ENCODE results near the gene CD86. TPM values are rescaled to one million over a fixed set of nuclear protein-coding genes. Genes with fewer than 3 reads are reported as not detected.
"Not testable (repeated sequence)": the region's sequence is repeated elsewhere in the genome, so short reads cannot be mapped to it uniquely, and the experiment has no call there.

CD86 gene
- polyA plus RNA-seq, 2 of the 4 experiments (the other 2 are of a cell fraction) = 0.12 TPM; not detected in 1

- H3K27ac ChIP-seq, POLR2A ChIA-PET: not testable (repeated sequence)
These were observed 7.4 kb upstream of the CD86 start for GRCh38 chr3:122047773-122048172.

DNA sequence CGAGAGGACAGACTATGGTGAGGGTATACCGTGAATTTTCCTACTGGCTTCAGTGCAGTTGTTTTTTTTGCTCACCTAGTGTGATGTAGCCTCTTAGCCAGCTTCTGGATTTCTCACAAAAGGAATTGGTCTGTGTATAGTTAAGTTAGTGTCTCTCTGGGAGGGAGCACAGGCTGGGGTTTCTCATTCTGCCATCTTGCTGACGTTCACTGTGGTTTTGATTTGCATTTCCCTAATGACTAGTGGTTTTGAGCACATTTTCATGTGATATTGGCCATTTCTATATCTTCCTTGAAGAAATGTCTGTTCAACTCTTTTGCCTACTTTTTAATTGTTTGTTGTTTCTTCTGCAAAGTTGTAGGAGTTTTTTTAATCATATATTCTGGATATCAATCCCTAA, 2.2 kb upstream of the CD86 start:
- no peaks in the 10 kb centered on the region for H3K9me3 ChIP-seq
- DNase-seq (ENCODE audit: low read depth in 1 of 2, low spot score in 1 of 2) (no peak), ATAC-seq (no peak), FAIRE-seq (no peak)
- 29% methylated on average over 3 of the region's 3 CpGs for WGBS (ENCODE audit: missing lambda C conversion rate)
- no peak overlapping the region for H3K4me3 ChIP-seq
- H3K4me1 ChIP-seq = no peaks in the 10 kb centered on the region
- no peak overlapping the region for H3K27ac ChIP-seq
- ChIA-PET POLR2A (no interaction called here), CTCF (no interaction called here)
- TF ChIP-seq HOXA7 (CRISPR knock-in tag; IDR thresholded peaks at IDR 0.05) = no peak
- no peak for TF ChIP-seq POLR2A (IDR thresholded peaks at IDR 0.05; ENCODE audit: low read length)
- no peak for TF ChIP-seq FOSL2 (IDR thresholded peaks at IDR 0.05)
- TF ChIP-seq FOSL2 (CRISPR knock-in tag; IDR thresholded peaks at IDR 0.05) = no peak
- TF ChIP-seq, protein P1, sequence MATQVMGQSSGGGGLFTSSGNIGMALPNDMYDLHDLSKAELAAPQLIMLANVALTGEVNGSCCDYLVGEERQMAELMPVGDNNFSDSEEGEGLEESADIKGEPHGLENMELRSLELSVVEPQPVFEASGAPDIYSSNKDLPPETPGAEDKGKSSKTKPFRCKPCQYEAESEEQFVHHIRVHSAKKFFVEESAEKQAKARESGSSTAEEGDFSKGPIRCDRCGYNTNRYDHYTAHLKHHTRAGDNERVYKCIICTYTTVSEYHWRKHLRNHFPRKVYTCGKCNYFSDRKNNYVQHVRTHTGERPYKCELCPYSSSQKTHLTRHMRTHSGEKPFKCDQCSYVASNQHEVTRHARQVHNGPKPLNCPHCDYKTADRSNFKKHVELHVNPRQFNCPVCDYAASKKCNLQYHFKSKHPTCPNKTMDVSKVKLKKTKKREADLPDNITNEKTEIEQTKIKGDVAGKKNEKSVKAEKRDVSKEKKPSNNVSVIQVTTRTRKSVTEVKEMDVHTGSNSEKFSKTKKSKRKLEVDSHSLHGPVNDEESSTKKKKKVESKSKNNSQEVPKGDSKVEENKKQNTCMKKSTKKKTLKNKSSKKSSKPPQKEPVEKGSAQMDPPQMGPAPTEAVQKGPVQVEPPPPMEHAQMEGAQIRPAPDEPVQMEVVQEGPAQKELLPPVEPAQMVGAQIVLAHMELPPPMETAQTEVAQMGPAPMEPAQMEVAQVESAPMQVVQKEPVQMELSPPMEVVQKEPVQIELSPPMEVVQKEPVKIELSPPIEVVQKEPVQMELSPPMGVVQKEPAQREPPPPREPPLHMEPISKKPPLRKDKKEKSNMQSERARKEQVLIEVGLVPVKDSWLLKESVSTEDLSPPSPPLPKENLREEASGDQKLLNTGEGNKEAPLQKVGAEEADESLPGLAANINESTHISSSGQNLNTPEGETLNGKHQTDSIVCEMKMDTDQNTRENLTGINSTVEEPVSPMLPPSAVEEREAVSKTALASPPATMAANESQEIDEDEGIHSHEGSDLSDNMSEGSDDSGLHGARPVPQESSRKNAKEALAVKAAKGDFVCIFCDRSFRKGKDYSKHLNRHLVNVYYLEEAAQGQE (IDR thresholded peaks at IDR 0.05) = no peak
- no peak for TF ChIP-seq ELK1 (IDR thresholded peaks at IDR 0.05; ENCODE audit: low read depth, low read length)
- no peak for TF ChIP-seq ZFP36 (IDR thresholded peaks at IDR 0.05; ENCODE audit: borderline replicate concordance, partially characterized antibody)
- TF ChIP-seq MAZ (IDR thresholded peaks at IDR 0.05; ENCODE audit: borderline replicate concordance, low read depth, low read length) = no peak
- TF ChIP-seq TFCP2L1 (CRISPR knock-in tag; IDR thresholded peaks at IDR 0.05) = no peak
- TF ChIP-seq NR3C1 (IDR thresholded peaks at IDR 0.05) = no peak
- no peak for TF ChIP-seq CBX8 (IDR thresholded peaks at IDR 0.05)
- TF ChIP-seq MYC (IDR thresholded peaks at IDR 0.05; ENCODE audit: borderline replicate concordance, low read length) = no peak
- TF ChIP-seq BHLHE40 (IDR thresholded peaks at IDR 0.05; ENCODE audit: low read depth, low read length) = no peak
- no peak for TF ChIP-seq NFE2L2 (conservative IDR thresholded peaks at IDR 0.05; ENCODE audit: low read length)
- TF ChIP-seq GATA3 (IDR thresholded peaks at IDR 0.05; ENCODE audit: borderline replicate concordance) = no peak
- TF ChIP-seq PBX3 (IDR thresholded peaks at IDR 0.05) = no peak
- no peak for TF ChIP-seq CEBPB (IDR thresholded peaks at IDR 0.05)
- TF ChIP-seq JUNB (IDR thresholded peaks at IDR 0.05) = no peak
- TF ChIP-seq HDAC2 (IDR thresholded peaks at IDR 0.05) = no peak
- no peak overlapping the region for H3K4me2 ChIP-seq

More at GRCh38 chr3:122047773-122048172, 7.4 kb upstream of the CD86 start:
- H3K9me3 ChIP-seq; H3K4me3 ChIP-seq; ATAC-seq; DNase-seq (ENCODE audit: low read depth in 1 of 2, low spot score in 1 of 2); H3K4me2 ChIP-seq; FAIRE-seq; H3K4me1 ChIP-seq: not testable (repeated sequence)
- 70% methylated on average over 9 of the region's 11 CpGs for WGBS (ENCODE audit: missing lambda C conversion rate)
- CTCF ChIA-PET = interaction anchor here (1.5 kb wide), 1 partner anchor 15 kb away, joined by 3 read pairs; no protein-coding TSS in a partner anchor

GRCh38 chr3:122057671-122058070, 2.5 kb downstream of the CD86 start:
- WGBS (ENCODE audit: missing lambda C conversion rate) = 62% methylated on average over 2 of the region's 2 CpGs
- Histone ChIP-seq H3K27ac (no peak overlapping the region), H3K4me3 (no peak overlapping the region), H3K9me3 (no peaks in the 10 kb centered on the region), H3K4me1 (no peaks in the 10 kb centered on the region), H3K4me2 (no peak overlapping the region)
- ATAC-seq (no peak), FAIRE-seq (no peak), DNase-seq (ENCODE audit: low read depth in 1 of 2, low spot score in 1 of 2) (no peak)
- POLR2A ChIA-PET = no interaction called here
- CTCF ChIA-PET = no interaction called here
- TF ChIP-seq RARB (CRISPR knock-in tag; IDR thresholded peaks at IDR 0.05) = no peak
- TF ChIP-seq, protein P2, sequence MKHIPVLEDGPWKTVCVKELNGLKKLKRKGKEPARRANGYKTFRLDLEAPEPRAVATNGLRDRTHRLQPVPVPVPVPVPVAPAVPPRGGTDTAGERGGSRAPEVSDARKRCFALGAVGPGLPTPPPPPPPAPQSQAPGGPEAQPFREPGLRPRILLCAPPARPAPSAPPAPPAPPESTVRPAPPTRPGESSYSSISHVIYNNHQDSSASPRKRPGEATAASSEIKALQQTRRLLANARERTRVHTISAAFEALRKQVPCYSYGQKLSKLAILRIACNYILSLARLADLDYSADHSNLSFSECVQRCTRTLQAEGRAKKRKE (CRISPR knock-in tag; IDR thresholded peaks at IDR 0.05; ENCODE audit: low read depth) = no peak
- TF ChIP-seq NR3C1 (IDR thresholded peaks at IDR 0.05) = no peak
- no peak for TF ChIP-seq SMC3 (IDR thresholded peaks at IDR 0.05)
- TF ChIP-seq CHD4 (IDR thresholded peaks at IDR 0.05; ENCODE audit: borderline replicate concordance) = no peak
- TF ChIP-seq TFCP2L1 (CRISPR knock-in tag; IDR thresholded peaks at IDR 0.05) = no peak
- TF ChIP-seq RFX5 (IDR thresholded peaks at IDR 0.05) = no peak
- TF ChIP-seq CTCF (IDR thresholded peaks at IDR 0.05) = no peak
- TF ChIP-seq POLR2A (IDR thresholded peaks at IDR 0.05; ENCODE audit: low read length) = no peak
- TF ChIP-seq, protein P3, sequence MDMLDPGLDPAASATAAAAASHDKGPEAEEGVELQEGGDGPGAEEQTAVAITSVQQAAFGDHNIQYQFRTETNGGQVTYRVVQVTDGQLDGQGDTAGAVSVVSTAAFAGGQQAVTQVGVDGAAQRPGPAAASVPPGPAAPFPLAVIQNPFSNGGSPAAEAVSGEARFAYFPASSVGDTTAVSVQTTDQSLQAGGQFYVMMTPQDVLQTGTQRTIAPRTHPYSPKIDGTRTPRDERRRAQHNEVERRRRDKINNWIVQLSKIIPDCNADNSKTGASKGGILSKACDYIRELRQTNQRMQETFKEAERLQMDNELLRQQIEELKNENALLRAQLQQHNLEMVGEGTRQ (IDR thresholded peaks at IDR 0.05) = no peak
- no peak for TF ChIP-seq RAD21 (conservative IDR thresholded peaks at IDR 0.05 in 1 of 2, IDR thresholded peaks at IDR 0.05 in 1 of 2)
- no peak for TF ChIP-seq HDAC2 (IDR thresholded peaks at IDR 0.05)
- no peak for TF ChIP-seq CEBPB (IDR thresholded peaks at IDR 0.05)

Data from A549 (cell line).